ENCODE results near the gene SDS.

DNA sequence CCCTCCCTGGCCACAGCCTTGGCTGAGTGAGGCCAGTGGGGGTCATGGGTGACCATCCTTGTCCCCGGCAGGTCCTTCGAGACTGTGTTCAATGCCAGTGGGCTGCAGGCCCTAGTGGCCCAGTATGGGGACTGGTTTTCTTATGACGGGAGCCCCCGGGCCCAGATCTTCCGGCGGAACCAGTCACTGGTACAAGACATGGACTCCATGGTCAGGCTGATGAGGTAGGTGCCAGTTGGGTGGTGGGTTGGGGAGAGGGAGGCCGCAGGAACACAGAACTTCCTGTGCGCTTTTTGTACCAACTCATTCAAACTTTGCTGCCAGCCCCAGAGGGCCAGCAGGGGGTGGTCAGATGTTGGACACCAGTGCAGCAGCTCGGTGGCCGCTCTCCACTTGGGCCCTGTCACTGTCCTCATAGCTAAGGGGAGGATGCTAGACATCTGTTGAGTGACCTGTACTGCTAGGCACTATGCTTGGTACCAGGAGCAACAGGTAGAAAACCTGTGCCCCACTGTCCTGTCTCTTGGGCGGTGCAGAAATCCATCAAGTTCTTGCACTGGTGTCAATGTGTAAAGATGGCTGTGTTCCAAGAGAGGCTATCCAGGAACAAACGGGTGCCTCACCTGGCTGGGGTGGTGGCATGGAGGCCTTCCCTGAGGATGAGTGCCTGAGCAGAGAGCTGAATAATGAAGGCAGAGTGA lies 16.7 kb downstream of the SDS start:
- TF ChIP-seq SUZ12 (IDR thresholded peaks at IDR 0.05; ENCODE audit: low read length) (no peak), RNF2 (IDR thresholded peaks at IDR 0.05; ENCODE audit: borderline replicate concordance, low read depth, low read length, missing control alignments, poor library complexity, severe bottlenecking) (no peak), RAD21 (IDR thresholded peaks at IDR 0.05 in 1 of 2, conservative IDR thresholded peaks at IDR 0.05 in 1 of 2; ENCODE audit: low read depth in 2 of 2, low read length in 2 of 2) (no peak), YY1 (IDR thresholded peaks at IDR 0.05; ENCODE audit: low read depth, low read length) (no peak)
- TF ChIP-seq, protein P1, sequence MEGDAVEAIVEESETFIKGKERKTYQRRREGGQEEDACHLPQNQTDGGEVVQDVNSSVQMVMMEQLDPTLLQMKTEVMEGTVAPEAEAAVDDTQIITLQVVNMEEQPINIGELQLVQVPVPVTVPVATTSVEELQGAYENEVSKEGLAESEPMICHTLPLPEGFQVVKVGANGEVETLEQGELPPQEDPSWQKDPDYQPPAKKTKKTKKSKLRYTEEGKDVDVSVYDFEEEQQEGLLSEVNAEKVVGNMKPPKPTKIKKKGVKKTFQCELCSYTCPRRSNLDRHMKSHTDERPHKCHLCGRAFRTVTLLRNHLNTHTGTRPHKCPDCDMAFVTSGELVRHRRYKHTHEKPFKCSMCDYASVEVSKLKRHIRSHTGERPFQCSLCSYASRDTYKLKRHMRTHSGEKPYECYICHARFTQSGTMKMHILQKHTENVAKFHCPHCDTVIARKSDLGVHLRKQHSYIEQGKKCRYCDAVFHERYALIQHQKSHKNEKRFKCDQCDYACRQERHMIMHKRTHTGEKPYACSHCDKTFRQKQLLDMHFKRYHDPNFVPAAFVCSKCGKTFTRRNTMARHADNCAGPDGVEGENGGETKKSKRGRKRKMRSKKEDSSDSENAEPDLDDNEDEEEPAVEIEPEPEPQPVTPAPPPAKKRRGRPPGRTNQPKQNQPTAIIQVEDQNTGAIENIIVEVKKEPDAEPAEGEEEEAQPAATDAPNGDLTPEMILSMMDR (IDR thresholded peaks at IDR 0.05; ENCODE audit: control extremely low read depth in 1 of 3, insufficient read depth in 1 of 3, low read depth in 1 of 3, low read length in 3 of 3), result no peak
